ENCODE results near the gene PXN.
"Not testable (repeated sequence)": the region's sequence is repeated elsewhere in the genome, so short reads cannot be mapped to it uniquely, and the experiment has no call there.

PXN gene

DNA sequence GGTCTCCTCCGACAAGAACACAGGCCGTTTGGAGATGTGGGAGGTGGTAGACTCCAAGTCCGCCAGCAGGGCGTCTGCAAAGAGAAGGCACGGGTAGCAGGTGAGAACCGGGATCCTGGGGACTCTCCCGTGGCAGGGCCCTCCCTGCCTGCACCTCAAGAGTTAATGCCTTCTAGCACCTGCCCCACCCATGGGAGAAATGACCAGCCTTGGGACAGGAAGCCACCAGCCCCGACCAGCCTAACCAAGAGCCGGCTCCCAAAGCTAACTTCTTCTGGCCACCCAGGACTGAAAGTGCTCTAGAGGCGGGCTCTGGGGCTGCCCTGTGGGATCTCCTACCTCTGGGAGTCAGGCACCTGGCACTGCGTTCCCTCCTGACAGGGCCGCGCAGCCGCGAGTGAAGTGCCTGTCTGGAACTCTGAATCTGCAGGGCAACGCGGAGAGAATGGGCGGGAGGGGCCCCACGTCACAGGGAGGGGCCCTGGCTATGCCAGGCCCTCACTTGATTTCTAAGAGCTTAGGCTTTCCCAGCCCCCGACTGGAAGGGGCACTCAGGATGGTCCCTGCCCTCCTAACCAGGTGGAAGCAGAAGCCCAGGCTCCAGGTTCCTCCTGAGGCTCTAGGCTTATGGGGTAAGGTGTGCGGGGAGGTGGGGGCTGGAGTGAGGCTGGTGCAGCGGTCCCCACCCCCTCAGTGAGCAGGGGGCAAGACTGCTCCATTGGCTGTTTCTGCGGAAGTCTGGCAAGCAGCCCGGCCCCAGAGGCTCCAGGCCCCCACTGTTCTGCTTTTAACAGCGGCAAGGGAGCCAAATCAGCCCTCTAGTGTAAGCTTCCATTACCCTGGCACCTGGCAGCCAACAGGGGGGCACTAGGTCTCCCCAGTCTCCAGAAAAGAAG lies 41.0 kb downstream of the PXN start:
- DNase-seq, result no peak

DNA sequence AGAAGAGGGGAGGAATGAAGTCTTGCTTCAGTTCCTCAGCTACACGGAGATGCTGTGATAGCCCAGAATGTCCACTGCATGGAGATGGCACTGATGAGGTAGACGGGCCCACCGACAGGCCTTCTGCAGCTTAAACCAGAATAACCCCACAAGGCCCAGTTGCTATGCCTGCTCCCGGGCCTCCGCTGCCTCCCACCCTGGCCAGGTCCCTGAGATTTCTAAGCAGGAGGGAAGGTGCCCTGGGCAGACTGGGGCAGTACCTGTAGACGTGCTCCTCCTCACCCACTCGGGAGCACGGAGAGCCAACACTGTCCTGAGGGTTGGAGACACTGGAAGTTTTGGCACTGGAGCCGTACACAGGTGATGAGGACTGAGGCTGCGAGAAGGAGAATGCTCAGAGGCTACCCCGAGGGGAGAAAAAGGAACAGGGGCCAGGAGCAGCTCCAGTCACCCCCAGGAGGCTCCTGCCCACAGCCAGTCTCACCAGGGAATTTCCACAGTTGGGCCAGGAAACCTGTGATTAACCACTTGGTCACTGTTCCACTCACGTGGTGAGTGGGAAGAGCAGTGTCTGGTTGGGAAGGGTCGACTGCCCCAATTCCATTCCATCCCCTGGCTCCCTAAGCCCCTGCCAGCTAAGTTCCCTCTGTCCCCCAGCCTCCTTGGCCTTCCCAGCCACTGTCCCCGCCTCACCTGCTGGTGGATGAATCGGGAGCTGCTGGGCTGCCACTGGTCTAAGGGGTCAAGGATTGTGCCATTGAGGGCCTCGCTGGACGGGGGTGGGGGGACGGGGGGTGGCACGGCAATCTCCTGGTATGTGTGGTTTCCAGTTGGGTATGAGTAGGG lies 41.8 kb downstream of the PXN start:
- DNase-seq, result no peak

DNA sequence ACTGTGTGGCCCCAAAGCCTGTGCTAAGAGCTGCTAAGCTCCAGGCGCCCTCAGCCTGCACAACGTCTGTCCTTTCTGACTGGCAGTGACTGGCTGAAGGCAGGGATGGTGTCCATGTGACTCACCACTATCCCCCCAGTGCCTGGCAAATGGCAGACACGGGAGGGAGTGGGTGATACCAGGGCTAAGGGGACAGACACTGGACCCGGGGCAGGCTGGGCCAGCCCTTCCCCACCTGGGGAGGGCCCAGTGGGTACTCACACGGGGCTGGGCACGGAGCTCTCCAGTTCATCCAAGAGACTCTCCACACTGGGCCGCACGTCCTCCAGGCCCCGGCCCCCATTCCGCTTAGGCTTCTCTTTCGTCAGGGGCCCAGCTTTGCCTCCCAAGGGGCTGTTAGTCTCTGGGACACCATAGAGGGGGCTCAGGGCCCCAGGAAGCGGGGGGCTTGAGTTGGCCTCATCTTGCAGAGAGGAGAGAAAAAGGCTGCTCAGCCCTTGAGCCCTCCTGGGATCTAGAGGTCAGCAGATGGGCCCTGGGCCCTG lies 43.2 kb downstream of the PXN start:
- DNase-seq, result no peak

DNA sequence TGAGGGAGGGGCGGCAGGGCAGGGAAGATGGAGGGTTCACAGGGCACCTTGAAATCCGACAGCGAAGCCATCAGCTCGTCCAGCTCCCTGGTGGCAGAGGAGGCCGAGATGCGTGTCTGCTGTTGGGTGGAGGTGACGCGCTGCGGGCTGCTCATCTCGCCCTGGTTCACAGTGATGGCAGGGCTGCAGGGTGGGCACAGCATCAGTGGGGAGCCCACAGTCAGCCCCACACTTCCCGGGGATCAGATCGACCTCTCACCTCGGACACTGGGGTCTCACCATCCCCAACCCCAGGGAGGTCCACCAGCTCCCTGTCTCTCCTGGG lies 44.0 kb downstream of the PXN start:
- DNase-seq, result no peak

DNA sequence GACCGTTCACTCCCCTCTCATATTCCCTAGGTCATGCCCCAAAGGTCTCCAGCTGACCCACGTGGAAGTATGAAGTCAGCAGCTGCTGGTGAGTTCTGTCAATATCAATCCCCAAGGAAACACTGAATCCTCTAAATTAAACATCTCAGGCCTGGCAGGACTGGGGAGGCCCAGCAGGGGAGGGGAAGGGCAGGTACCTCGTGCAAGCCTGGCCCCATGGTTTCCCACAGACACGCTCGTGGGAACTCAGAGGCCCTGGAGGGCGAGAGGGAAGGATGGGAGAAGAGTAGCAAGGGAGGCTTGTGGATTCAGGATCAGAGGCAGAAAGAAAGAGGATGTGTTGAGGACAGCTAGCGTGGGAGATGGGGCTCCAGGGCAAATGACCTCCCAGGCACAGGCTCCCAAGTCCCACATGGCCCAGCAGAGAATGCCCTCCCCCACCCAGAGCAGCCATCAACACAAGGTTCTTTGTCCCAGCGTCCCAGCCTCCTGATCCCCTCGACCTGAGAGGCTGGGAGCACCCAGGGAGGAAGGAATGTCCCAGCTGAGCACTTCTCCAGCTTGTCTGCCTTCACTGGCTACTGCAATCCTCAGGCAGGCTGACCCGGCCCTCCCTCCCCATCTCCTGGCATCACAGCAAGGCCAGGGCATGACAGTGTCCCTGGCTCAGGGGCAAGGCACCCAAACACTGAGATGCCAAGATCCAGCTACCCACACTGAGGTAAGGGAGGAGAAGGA lies 44.5 kb downstream of the PXN start:
- no peak for DNase-seq

DNA sequence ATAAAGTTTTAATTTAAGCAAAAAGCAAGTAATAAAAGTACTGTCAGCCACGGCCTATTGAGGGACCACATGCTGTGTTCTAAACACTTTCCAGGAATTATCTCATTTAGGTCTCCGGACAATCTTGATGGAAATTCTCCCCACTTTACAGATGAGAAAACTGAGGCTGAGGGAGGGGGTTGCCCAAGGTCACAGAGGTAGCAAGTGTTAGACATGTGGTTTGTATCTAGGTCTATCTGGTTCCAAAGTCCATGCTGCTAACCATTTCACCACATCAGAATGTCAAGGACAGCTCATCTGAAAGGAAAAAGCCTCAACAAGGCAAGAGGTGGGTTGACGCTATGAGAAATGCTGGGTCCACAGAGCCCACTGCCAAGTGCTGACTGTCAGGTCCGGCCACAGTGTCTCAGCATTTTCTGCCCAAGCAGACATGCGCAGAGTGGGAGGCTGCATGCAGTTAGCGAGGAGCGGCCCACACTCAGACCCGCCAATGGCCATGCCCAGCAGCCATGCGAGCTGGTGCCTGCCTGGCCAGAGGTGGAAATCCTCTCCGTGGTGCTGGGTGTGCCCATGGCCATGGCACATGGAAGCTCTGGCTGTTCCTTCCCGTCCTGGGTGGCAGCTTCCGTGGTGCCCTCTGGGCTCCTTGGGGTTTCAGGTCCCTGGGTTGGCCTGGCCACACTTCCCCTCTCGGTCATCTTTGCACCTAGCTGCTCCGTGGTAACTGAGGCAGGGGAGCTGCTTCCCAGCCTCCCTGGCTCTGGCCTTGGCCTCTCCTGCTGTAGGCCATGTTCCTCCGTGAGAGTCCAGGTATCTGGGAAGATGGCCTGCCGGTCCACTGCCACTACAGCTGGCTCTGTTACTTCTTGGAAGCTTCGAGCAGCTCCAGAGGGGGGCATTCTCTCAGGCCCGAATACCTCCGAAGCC lies 46.6 kb downstream of the PXN start:
- DNase-seq, result no peak

DNA sequence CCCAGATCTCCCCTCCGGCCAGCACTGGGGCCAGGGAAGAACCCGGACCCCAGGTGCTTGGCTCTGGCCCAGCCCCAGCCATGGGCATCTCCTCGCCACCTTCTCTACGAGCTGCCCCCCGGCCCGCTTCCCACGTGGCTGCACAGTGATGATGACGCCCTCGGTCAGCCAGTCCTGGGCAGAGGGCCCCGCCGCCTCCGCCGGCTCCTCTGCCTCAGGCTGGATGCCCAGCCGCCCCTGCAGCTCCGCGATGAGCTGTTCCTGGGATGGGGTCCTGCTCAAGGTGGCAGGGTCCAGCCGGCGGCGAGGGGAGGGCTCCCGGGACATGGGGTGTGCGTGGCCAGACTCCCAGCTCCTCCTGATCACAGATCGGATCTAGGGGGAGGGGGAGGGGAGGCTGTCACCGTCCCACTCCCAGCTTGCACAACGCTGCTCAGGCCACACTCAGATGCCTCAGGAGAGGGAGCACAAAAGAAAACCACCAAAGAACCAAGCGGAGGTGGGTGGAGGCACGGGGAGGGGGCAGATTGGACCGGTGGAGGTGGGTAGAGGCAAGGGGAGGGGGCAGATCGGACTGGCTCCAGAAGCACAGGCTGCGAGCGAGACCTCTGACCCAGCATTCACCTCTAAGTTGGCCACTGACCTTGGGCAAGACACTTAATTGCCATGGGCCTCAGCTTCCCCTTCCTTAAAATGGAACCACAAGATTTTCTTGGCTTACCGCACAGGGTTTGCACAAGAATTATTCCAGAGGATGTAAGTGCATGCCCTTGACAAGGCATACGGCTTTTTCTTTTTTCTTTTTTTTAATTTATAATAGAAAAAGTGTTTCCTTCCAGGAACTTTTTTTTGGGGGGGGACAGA lies 48.6 kb downstream of the PXN start:
- DNase-seq, result no peak

DNA sequence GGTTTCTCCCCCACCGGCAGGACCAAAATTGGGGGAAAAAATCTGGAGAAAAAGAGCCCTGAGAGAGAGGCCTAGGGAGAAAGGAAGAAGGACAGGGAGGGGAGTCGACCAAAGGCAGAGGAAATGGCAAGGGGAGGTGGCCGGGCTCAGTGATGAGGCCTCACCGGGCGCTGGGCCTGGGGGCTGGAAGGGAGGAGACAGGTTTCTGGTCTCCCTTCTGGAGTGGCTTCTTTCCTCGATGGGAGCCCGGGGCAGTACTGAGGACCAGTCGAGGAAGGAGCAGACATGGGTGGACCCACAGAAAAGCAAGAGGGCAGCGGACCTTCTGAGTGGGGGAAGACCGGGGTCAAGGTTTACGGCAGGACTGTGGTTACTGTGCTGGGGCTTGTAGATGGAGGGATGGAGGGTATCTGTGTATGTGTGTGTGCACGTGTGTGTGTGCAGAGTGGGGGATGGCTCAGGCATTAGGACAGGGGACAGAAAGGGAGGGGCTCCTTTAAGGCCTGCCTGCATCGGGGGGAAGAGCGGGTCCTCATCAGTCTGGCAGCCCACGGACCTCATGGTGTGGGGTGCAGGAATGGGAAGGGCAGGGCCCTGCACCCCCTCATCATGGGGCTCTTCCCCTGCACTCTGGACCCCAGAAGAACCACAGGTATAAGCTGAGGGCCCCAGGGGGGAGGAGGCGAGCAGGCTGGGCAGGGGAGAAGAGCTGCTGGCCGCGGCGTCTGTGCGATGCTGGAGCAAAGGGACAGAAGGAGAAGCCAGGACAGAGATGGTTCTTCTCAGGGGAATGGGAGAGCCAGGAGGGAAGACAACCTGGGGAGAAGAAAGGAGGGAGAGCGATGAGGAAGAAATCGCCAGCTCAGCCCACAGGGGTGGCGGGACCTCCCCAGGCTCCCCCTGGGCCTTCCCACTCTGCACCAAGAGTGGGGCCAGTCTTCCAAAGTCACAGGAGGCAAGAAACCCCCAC lies 49.5 kb downstream of the PXN start:
- no peak for DNase-seq

DNA sequence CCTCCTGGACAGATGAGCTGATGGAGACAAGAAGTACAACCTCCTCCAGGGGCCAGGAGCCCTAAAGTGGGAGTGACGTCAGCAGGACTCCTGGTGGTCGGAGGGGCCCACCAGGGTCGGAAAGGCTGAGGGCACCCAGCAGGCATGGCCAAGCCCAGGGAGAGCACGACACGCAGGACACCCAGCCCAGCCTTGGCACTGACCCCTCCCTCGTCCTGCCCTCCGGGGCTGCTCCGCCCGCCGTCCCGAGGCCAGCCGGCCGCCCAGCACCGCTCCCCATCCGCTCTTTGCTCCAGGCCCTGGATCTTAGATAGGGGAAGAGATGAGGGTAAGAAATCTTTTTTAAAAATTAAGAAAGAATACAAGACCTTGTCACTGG lies 50.2 kb downstream of the PXN start:
- DNase-seq, result no peak

DNA sequence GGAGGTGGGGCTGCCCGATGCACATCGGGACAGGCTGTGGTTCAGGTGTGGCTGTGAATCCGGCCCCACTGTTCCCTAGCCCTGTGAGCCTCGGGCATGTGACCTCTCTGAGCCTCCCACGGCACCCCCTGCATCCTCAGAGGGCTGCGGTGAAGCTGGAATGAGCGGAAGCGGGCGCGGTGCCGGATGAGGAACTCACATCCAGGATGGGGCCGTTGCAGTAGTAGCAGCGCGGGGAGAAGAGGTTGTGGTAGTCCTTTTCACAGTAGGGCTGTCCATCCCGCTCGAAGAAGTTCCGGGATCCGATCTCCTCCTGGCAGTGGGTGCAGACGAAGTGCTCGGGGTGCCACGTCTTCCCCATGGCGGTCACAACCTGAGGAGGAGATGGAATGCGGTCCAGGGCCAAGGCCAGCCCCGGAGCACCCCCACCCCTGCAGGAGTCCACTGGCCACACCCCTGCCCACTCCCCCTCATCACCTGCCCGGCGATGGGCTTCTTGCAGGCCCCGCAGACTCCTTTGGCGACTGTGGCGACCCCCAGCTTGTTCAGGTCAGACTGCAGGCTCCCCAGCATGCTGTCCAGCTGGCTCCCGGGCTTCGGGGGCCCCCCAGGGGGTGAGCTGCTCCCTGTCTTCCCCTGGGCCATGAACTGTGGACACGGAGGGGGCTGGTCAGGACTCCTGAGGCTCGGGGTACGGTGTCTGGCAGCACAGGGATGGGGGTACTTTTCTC lies 50.7 kb downstream of the PXN start:
- DNase-seq, result no peak

DNA sequence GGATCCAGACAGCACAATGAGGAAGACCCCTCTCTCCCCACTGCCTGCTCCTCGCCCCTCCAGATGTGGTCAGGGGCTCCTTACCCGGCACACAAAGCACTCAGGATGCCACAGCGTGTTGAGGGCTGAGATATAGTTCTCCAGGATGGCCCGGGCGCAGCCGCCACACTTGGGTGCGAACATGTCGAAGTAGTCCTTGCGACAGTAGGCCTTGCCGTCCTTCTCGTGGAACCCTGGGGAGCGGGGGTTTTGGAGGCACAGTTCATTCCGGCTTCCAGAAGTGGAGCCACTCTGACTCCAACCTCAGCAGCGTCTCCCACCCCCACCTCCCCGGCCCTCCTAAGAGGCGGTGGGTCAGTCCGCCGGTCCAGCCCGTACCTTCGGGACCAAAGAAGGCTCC lies 51.8 kb downstream of the PXN start:
- no peak for DNase-seq

DNA sequence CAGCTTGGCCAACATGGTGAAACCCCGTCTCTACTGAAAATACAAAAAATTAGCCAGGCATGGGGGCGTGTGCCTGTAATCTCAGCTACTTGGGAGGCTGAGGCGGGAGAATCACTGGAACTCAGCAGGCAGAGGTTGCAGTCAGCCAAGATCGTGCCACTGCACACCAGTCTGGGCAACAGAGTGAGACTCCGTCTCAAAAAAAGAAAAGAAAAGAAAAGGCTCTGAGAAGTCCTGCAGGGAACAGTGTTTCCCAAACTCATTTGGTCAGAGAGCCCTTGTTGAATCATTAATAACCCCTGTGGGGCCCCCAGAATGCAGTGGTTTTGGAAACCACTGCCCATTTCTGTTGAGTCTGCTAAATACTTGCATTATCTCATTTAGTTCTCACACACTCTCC lies 52.3 kb downstream of the PXN start:
- DNase-seq, result not testable (repeated sequence)

DNA sequence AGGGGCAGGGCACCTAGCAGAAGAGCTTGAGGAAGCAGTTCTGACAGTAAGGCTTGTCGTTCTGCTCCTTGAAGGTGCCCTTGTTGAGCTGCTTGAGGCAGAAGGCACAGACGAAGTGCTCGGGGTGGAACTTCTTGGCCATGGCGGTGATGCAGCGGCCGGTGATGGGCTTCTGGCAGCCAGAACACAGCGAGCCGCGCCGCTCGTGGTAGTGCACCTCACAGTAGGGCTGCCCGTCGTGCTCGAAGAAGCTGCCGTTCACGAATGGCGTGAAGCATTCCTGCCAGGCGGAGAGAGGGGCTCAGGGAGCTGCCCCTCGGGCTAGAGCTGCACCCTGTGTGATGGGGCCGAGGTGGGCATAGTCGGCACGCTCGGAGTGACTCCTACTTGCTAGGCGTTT lies 53.2 kb downstream of the PXN start:
- no peak for DNase-seq

DNA sequence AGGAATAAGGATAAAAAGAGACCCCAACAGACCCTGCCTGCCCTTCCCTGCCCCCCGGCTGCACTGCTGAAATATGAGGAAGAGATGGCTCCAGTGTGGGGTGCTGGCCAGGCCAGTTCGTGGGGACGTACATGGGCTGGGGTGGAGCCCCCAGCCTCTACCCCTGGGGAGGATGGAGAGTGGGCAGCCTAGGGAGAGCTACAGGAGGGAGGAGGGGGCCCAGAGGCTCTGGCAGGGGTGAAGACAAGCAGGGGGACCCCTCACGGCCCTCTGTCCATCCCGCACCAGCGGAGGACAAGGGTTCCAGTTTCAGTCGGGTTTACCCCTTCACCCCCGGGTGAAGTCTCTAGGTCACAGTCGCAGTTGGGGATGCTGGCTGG lies 53.6 kb downstream of the PXN start:
- no peak for DNase-seq

DNA sequence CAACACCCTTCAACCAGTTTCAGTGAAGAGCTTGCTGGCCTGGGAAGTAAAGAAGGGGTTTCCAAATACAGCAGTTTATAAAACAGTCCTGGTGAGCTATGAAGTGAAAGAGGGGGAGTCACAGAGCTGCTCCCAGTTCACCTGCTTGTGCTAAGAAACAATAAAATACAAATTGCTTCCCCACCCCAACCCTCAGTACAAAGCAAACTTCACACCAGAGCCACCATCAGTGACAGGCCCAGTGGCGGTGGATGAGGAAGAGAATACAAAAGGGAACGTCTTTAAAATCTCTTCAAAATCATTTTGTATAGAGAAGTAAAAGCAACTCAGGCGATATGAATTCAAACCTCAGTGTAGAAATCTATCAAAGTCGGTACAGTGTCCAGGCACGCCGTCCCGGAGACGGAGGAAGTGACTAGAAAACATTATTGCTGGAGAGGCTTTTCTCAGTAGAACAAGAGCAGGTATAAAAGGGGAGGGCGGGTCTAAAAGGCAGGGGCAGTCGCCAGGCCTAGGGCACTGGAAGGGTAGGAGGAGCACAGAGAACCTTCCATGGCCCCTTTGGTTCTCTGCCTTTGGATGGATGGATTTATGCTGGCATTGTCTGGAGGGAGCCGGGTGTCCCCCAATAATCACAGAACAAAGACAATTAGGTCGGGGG lies 54.2 kb downstream of the PXN start:
- no peak for DNase-seq

DNA sequence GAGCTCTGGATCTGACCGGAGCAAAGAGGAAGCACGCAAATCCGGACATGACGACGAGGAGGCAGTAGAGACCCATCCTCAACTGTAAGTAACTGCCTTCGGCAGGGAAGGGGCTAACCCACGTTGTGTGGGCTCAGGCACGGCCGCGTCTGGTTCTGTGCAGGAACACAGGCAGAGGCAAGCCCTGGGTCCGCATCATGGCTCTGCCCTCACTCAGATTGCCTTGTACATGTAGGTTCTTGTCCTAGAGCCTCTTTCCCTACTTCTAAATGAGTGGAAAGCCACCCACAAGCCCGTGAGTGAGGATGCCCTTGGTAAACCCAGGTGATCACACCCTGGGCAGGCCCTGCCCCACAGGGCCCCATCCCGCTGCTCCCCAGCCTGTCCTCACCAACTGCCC lies 55.7 kb downstream of the PXN start:
- no peak for DNase-seq

DNA sequence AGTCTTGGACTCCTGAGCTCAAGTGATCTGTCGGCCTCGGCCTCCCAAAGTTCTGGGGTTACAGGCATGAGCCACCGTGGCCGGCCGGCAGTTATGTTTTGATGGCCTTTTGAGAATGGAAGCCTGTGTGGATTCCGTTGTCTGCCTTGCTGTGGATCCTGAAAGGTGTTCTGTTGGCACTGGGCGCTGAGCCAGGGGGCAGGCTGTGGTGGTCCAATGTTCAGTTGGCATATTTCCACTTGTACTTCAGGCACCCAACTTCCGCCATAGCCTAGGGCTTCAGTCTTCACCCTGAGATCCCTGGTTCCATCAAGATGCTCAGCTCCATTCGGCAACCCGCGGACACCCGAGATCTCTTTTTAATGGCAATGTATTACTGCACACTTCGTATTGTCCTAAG lies 58.3 kb downstream of the PXN start:
- DNase-seq, result no peak

DNA sequence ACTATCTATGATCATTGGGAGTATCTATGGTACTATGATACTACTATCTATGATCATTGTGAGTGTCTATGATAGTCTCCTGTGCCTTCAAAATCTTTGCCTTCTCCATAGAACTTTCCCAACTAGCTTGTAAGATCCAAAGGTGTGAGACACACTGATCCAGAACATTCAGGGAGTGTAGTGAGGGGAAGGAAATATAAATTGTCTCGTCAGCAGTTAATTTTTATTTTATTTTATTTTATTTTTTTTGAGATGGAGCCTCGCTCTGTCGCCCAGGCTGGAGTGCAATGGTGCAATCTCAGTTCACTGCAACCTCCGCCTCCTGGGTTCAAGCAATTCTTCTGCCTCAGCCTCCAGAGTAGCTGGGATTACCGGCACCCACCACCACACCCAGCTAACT lies 58.7 kb downstream of the PXN start:
- DNase-seq, result not testable (repeated sequence)

DNA sequence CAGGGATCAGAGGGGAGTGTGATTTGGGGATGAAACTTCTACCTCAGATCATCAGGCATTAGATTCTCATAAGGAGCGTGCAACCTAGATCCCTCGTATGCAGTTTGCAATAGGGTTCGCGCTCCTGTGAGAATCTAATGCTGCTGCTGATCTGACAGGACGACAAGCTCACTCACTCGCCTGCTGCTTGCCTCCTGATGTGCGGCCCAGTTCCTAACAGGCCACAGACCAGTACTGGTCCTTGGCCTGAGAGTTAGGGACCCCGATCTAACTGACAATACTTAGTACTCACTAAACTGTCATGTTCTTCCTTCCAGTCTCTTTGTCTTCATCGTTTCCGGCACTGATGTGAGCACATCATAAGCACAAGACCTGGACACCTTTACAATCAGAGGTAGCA lies 59.3 kb downstream of the PXN start:
- no peak for DNase-seq
